H1 (cell line): Measurements from ENCODE around the gene INPP5F. TPM values are rescaled to one million over a fixed set of nuclear protein-coding genes. Genes with fewer than 3 reads are reported as not detected.

Source experiments
- ASH2L ChIP-seq: fragments of 200-600, 300-600 bp; sonication (generic); IDR thresholded peaks from one replicate; pipeline ENCODE4 v1.7.1; 2017; ENCODE audit warnings: low read length
- BRCA1 ChIP-seq: IDR thresholded peaks from 2 replicates; pipeline ENCODE4 v1.6.1; 2012; ENCODE audit warnings: low read depth, low read length, improper control_type of control experiment
- CHD2 ChIP-seq: IDR thresholded peaks from 2 replicates; pipeline ENCODE4 v1.6.1; 2012; ENCODE audit warnings: low read length, improper control_type of control experiment
- JUN ChIP-seq: IDR thresholded peaks from 2 replicates; pipeline ENCODE4 v1.6.1; 2011; ENCODE audit warnings: low read depth, mild to moderate bottlenecking, improper control_type of control experiment, low read length
- NRF1 ChIP-seq: IDR thresholded peaks from 2 replicates; pipeline ENCODE4 v1.6.1; 2011; ENCODE audit warnings: mild to moderate bottlenecking, low read depth, low read length, improper control_type of control experiment
- POLR2AphosphoS5 ChIP-seq: IDR thresholded peaks from 2 replicates; pipeline ENCODE4 v1.6.1; 2011; ENCODE audit warnings: low read depth, low read length
- RAD21 ChIP-seq, 2 experiments: IDR thresholded peaks in 1 of 2; conservative IDR thresholded peaks in 1 of 2; 2 replicates each; pipeline ENCODE4 v1.6.1; 2011; ENCODE audit warnings: low read depth in 2 of 2, low read length in 2 of 2, improper control_type of control experiment in 1 of 2, inconsistent platforms in 1 of 2, mild to moderate bottlenecking in 1 of 2, moderate library complexity in 1 of 2
- RBBP5 ChIP-seq: IDR thresholded peaks from 2 replicates; pipeline ENCODE4 v1.7.1; 2012; ENCODE audit warnings: low read depth, mild to moderate bottlenecking, inconsistent platforms, low read length, moderate library complexity, borderline replicate concordance
- RFX5 ChIP-seq: IDR thresholded peaks from 2 replicates; pipeline ENCODE4 v1.6.1; 2011; ENCODE audit warnings: low read depth, low read length, improper control_type of control experiment, borderline replicate concordance
- SAP30 ChIP-seq: fragments of 300-600 bp; sonication (generic); IDR thresholded peaks from 2 replicates; pipeline ENCODE4 v1.7.1; 2012; ENCODE audit warnings: low read length, moderate library complexity, mild to moderate bottlenecking, inconsistent platforms; ENCODE audit not compliant: insufficient read depth, insufficient replicate concordance
- SIN3A ChIP-seq, 2 experiments: IDR thresholded peaks in 1 of 2; conservative IDR thresholded peaks in 1 of 2; 2 replicates each; pipeline ENCODE4 v1.6.1; 2011 to 2012; ENCODE audit warnings: low read length in 2 of 2, improper control_type of control experiment in 1 of 2, low read depth in 1 of 2, mild to moderate bottlenecking in 1 of 2
- SP4 ChIP-seq: IDR thresholded peaks from 2 replicates; pipeline ENCODE4 v1.6.1; 2012; ENCODE audit warnings: low read length, inconsistent platforms
- TBP ChIP-seq: IDR thresholded peaks from 2 replicates; pipeline ENCODE4 v1.6.1; 2011; ENCODE audit warnings: low read depth, low read length, improper control_type of control experiment
- TCF12 ChIP-seq: IDR thresholded peaks from 2 replicates; pipeline ENCODE4 v1.6.1; 2011; ENCODE audit warnings: low read depth, mild to moderate bottlenecking, low read length
- TEAD4 ChIP-seq: IDR thresholded peaks from 2 replicates; pipeline ENCODE4 v1.6.1; 2012; ENCODE audit warnings: low read depth, low read length, inconsistent platforms, mixed read lengths
- YY1 ChIP-seq: IDR thresholded peaks from 2 replicates; pipeline ENCODE4 v1.6.1; 2011; ENCODE audit warnings: low read depth, mild to moderate bottlenecking, low read length
- ZNF274 ChIP-seq: IDR thresholded peaks from 2 replicates; pipeline ENCODE4 v1.7.0; 2012; ENCODE audit warnings: low read length, borderline replicate concordance; ENCODE audit errors: extremely low read depth
- polyA plus RNA-seq, 7 experiments: library from polyadenylated mRNA; depleted of rRNA in 3 of 7; stranded (reverse) in 5 of 7; unstranded in 2 of 7; fragments of >200 nt in 5 of 7; fragments of 200-250 nt in 2 of 7; gene quantifications; 1 replicate in 5 of 7; 2 replicates in 1 of 7; 4 replicates in 1 of 7; pipeline versions ENCODE4 v1.2.1 to v1.2.3, GENCODE V29; 2011 to 2013; ENCODE audit warnings: missing spikeins in 2 of 7, mixed read lengths in 2 of 7
- total RNA-seq: library from RNA; stranded (reverse); fragmentation: NEBNext Ultra II Directional; extraction: Animal tissue kit (Norgen Biotek cat#: 25700); gene quantifications from 2 replicates; pipeline ENCODE4 v1.2.1, GENCODE V29; 2021
- TF ChIP-seq, protein P1 (sequence below), 3 experiments: IDR thresholded peaks; 1 replicate in 2 of 3; 2 replicates in 1 of 3; pipeline versions ENCODE4 v1.5.1 to v1.6.1; 2011; ENCODE audit warnings: low read length in 3 of 3, mild to moderate bottlenecking in 3 of 3, inconsistent platforms in 2 of 3, low read depth in 1 of 3, moderate library complexity in 1 of 3; ENCODE audit not compliant: insufficient read depth in 1 of 3; ENCODE audit errors: control extremely low read depth in 1 of 3
- TF ChIP-seq, protein P2 (sequence below): IDR thresholded peaks from 2 replicates; pipeline ENCODE4 v1.6.1; 2012; ENCODE audit warnings: inconsistent platforms
- TF ChIP-seq, protein P3 (sequence below): IDR thresholded peaks from 2 replicates; pipeline ENCODE4 v1.6.1; 2012; ENCODE audit warnings: inconsistent platforms

INPP5F gene
- total and polyA plus RNA-seq, 2 of the 8 experiments (the other 6 are each of a cell fraction or from before 2014, with no cell fraction given) = 50.1 to 101 TPM

DNA sequence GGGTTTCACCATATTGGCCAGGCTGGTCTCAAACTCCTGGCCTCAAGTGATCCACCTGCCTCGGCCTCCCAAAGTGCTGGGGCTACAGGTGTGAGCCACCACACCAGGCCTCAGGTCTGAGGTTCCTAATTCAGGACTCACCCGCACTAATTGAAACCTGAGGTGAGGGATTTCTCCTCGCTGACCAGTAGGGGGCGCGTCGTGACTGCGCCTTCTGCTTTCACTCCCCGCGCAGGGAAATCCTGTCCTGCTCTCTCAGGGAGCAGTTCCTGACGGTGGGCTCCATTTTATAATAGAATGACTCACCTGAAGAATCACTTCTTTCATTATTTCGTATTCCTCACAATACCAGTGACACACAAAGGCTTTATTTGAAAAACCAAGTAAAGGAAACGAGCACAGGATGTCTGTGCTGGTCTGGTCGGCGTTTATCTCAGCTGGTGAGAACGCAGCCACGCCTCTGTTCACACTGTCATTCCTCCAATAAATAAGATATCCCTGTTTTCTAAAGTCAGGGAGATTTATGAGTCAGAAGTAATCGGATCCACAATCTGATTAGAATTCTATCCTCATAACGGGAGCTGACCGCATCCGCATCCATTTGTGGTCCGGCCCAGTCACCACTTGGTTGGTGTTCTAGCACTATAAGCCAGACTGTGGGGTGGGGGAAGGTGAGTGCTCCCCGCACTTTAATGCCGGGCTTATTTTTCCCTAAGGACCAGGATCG lies 39.2 kb upstream of the INPP5F start (continued):
- TF ChIP-seq JUN (no peak), TEAD4 (no peak), NRF1 (no peak), POLR2AphosphoS5 (peak; percentile 28; the same call in 1 of the 2 replicates), SP4 (no peak), BRCA1 (no peak), TBP (peak; percentile 53), SIN3A (conservative IDR thresholded peaks at IDR 0.05 in 1 of 2, IDR thresholded peaks at IDR 0.05 in 1 of 2; ENCODE audit: low read depth in 1 of 2, low read length in 2 of 2) (peak in 1 of 2 experiments; percentile 55; a peak in 1 of 4 replicates), RAD21 (IDR thresholded peaks at IDR 0.05 in 1 of 2, conservative IDR thresholded peaks at IDR 0.05 in 1 of 2; ENCODE audit: low read depth in 2 of 2, low read length in 2 of 2) (peak; percentile 90 to 92), RFX5 (no peak), RBBP5 (no peak), SAP30 (no peak), YY1 (peak; percentile 63), CHD2 (no peak), TCF12 (no peak), ZNF274 (no peak), ASH2L (no peak)
- TF ChIP-seq, protein P1, sequence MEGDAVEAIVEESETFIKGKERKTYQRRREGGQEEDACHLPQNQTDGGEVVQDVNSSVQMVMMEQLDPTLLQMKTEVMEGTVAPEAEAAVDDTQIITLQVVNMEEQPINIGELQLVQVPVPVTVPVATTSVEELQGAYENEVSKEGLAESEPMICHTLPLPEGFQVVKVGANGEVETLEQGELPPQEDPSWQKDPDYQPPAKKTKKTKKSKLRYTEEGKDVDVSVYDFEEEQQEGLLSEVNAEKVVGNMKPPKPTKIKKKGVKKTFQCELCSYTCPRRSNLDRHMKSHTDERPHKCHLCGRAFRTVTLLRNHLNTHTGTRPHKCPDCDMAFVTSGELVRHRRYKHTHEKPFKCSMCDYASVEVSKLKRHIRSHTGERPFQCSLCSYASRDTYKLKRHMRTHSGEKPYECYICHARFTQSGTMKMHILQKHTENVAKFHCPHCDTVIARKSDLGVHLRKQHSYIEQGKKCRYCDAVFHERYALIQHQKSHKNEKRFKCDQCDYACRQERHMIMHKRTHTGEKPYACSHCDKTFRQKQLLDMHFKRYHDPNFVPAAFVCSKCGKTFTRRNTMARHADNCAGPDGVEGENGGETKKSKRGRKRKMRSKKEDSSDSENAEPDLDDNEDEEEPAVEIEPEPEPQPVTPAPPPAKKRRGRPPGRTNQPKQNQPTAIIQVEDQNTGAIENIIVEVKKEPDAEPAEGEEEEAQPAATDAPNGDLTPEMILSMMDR (IDR thresholded peaks at IDR 0.05; ENCODE audit: control extremely low read depth in 1 of 3, insufficient read depth in 1 of 3, low read depth in 1 of 3, low read length in 3 of 3) = peak; percentile 79 to 95 (median 85)
- TF ChIP-seq, protein P2, sequence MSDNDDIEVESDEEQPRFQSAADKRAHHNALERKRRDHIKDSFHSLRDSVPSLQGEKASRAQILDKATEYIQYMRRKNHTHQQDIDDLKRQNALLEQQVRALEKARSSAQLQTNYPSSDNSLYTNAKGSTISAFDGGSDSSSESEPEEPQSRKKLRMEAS = no peak
- TF ChIP-seq, protein P3, sequence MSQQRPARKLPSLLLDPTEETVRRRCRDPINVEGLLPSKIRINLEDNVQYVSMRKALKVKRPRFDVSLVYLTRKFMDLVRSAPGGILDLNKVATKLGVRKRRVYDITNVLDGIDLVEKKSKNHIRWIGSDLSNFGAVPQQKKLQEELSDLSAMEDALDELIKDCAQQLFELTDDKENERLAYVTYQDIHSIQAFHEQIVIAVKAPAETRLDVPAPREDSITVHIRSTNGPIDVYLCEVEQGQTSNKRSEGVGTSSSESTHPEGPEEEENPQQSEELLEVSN = 0 out of 2 replicates have a peak, but pooled peaks have one; percentile 11
- TF ChIP-seq, all 59 proteins: peak for 14
